Measurements from ENCODE around the gene PLCB2.

PLCB2 gene, protein sequence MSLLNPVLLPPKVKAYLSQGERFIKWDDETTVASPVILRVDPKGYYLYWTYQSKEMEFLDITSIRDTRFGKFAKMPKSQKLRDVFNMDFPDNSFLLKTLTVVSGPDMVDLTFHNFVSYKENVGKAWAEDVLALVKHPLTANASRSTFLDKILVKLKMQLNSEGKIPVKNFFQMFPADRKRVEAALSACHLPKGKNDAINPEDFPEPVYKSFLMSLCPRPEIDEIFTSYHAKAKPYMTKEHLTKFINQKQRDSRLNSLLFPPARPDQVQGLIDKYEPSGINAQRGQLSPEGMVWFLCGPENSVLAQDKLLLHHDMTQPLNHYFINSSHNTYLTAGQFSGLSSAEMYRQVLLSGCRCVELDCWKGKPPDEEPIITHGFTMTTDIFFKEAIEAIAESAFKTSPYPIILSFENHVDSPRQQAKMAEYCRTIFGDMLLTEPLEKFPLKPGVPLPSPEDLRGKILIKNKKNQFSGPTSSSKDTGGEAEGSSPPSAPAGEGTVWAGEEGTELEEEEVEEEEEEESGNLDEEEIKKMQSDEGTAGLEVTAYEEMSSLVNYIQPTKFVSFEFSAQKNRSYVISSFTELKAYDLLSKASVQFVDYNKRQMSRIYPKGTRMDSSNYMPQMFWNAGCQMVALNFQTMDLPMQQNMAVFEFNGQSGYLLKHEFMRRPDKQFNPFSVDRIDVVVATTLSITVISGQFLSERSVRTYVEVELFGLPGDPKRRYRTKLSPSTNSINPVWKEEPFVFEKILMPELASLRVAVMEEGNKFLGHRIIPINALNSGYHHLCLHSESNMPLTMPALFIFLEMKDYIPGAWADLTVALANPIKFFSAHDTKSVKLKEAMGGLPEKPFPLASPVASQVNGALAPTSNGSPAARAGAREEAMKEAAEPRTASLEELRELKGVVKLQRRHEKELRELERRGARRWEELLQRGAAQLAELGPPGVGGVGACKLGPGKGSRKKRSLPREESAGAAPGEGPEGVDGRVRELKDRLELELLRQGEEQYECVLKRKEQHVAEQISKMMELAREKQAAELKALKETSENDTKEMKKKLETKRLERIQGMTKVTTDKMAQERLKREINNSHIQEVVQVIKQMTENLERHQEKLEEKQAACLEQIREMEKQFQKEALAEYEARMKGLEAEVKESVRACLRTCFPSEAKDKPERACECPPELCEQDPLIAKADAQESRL

DNA sequence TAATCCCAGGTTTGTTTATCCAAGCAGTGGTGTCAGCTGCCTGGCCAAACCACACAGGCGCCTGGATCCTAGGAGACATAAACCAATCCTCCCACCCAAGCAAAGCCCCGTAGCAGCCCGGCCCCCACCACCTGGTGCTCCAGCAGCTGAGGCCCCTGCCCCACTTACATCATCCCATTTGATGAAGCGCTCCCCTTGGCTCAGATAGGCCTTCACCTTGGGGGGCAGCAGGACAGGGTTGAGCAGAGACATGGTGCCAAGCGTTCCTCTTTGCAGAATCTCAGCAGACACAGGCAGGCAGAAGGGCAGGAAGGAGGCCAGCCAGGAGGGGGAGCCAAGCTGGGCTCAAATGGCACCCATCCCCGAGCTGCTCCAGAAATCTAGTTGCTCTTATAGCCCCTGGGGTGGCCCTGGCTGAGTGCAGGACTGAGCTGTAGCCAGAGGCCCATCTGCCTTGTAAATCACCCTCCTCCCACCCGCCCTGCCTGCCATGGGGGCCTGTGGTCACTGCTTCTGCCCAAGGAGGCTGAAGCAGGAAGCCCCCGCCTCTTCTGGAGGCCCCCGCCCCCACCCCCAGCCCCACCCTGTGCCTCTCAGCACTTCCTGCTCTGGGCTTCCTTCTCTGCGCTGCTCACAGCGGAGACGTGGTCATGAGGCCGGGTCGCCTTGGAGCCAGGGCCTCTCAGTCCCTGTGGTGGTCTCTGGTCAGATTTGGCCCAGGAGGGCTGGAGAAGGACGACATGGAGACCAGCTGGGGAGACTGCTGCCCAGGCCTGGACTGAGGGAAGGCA is at the start of gene PLCB2:
PLCB2 (minus strand) TSS at position 515 of the 791 bp plus-strand sequence; CDS start at position 252, 263 bp downstream.
- peak; percentile 76 for DNase-seq

DNA sequence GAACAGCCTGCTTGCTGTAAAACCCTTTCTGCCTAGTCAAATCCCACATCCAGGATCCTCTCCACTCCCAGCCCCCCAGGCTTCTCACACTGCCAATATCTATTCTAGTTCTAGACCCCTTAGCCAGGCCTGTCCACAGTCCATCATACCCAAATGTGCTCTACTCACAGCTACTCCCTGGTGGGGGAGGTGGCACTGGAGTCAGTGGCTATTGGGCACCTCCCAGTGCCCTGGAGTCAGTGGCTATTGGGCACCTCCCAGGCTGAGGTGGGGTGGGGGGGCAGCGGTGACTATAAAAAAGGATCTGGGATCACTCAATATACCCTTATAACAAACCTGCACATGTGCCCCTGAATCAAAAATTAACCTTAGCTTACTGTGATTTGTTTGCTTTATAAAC is 49.5 kb upstream of the PLCB2 start:
- no peak for DNase-seq

DNA sequence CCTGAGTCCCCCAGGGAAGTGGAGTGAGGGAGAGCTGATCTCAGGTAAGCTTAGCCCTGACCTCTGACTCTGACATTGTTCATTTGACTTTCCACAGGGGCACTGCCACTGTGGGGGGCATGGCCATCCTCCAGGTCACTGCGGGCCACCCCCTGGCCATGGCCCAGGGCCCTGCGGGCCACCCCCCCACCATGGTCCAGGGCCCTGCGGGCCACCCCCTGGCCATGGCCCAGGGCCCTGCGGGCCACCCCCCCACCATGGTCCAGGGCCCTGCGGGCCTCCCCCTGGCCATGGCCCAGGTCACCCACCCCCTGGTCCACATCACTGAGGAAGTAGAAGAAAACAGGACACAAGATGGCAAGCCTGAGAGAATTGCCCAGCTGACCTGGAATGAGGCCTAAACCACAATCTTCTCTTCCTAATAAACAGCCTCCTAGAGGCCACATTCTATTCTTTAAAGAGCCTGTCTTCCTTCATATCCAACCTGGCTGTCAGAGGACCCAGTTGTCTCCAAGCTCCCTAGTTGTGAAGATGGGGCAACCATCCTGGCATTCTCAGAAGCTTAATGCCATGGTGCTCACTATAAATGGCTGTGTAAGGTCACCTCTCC is 48.3 kb upstream of the PLCB2 start:
- DNase-seq = no peak

DNA sequence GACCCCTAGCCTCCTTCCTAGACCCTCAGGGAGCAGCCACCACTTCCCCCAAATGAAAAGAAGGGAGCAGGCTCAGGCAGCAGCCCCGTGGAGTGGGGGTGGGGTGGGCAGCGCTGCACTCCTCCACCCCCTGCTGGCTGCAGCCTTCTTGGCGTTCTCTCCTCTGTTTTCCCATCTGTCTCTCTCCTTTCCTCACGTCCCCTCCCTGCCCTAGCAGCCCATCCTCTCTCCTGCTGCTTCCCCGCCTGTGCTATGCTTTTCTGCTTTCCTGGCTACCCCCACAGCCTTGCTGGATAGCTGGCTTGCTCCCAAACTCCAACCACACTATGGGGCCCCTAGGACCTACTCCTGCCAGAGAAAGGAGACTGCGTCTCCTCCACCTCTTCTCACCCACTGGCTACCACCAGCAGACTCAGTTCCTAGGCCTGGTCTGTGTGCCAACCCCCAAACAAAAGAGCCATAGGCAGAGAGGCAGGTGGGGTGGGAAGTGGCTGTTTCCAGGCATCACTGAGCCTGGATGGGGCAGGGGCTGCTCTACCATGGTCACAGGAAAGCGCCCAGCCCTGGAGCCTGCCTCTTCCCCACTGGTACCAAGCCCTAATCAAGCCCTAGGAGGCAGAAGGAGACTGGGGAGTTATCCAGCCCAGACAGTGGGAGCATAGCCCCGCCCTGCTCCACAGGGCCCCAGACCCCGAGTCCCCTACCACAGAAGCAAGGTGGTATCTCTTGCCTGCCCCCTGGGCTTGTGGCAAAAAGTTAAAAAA is 46.9 kb upstream of the PLCB2 start:
- no peak for DNase-seq

DNA sequence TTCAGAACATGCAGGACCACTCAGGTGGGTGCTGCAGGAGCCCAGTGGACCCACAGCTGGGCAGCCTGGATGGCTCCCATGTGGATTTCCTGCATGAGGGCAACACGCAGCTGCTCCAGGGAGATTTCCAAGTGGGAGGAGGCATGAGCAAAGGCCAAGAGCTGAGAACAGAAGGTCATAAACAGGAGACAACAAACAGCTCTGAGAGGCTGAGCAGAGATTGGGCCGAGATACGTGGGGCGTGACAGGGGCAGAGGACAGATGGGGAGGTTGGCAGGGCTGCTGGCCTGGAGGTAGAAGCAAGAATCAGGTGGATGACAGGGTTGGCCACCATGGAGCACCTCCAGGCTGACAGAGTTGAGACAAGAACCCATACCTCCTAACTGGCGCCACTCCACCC is 46.0 kb upstream of the PLCB2 start:
- DNase-seq = no peak

DNA sequence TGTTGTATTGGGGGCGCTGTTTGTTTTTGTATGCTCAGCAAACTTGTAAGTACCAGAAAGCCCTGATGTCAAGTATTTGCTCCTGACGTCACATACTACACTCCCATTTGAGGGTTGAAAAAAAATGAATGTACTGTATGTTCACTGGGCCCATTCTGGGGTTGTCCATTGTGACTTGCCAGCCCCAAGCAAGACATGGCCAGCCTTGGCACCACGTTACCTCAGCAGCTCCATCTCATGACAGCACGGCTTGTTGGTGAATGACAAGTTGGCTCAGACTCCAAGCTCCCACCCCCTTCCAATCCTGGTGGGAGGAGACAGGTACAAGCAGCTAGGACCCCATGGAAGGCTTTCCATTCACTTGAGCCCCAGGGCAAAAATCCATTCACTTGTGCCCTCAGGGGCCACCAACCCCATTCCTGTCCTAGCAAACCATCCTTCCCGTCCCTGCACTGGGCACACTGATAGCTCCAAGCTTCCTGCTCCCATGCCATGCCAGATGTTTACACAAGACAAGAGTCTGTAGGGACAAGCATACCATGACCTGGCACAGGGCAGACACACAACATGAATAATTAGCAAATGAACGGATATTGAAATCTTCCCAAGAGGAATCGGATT is 44.7 kb upstream of the PLCB2 start:
- DNase-seq = no peak

DNA sequence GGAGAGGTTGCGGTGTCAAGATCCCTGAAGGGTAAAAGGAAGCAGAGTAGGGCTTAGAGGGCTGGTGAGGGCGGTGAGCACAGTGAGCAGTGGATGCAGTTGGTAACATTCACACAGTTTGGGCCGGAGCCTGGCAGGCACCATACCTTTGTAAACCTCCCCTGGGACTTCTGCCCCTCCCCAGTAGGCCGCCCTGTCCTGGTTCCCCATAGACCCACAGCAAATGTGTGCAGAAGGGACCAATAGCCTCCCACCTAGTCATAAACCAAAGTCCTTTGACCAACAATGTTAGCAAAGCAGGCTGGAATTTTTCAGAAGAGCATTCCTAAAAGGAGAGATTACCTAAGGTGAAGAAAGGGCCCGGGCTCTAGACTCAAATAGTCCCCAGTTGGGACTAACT is 41.4 kb upstream of the PLCB2 start:
- no peak for DNase-seq

DNA sequence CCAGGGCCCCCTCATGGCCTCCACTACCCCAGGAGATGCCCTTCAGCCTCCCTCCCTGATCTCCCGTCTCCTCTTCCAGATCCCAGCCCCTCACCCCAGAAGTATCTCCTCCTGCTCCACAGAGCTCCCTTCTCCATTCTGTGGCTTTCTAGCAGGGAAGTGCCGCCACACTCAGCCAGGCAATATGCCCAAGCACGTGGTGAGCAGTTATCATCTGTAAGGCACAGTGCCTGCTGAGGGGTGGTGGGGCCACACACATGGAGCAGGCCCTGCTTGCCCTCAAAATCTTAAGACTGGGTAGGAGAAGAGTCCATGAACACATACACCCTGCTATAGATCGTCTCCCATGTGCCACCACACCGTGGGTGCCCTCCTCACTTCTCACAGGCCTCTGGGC is 40.7 kb upstream of the PLCB2 start:
- no peak for DNase-seq

DNA sequence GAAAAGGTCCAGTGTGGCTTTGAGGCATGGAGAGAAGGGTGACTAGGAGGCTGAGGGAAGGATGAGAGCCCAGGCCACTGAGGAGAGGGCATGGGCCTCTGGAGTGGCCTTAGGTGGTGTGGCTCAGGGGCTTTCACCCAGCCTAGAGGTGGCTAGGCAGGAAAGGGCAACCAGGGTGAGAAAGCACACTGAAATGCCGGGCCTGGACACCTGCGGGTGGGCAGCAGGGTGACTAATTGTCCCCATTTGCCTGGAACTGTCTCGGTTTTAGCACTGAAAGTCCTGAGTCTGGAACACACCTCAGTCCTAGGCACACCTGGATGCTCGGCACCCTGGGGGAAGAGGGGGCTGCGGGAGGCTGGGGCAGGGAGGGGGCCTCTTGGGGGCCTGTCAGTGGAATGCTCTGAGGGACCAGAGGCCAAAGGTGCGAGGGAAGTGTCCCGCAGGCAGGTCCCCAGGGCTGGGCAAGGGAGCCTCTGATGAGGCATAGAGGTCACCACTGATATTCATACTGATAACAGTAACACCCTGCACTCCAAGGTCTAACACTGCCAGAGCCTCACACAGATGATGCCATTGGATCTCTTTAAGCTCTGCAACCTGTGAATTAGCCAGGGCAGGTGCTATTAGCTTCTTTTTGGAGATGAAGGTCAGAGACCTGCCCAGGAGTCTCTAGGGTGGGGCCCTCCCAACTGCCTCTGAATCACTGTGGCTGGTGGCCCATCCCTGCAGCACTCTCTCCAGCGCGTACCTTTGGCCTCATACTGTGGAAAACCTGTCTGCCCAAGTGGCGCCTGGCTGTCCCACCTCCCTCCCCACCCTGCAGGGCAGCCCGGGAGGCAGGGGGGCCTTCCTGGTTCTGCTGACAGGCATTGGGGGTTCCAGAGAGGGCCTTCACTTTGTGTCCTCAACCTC is 40.1 kb upstream of the PLCB2 start:
- DNase-seq = no peak

DNA sequence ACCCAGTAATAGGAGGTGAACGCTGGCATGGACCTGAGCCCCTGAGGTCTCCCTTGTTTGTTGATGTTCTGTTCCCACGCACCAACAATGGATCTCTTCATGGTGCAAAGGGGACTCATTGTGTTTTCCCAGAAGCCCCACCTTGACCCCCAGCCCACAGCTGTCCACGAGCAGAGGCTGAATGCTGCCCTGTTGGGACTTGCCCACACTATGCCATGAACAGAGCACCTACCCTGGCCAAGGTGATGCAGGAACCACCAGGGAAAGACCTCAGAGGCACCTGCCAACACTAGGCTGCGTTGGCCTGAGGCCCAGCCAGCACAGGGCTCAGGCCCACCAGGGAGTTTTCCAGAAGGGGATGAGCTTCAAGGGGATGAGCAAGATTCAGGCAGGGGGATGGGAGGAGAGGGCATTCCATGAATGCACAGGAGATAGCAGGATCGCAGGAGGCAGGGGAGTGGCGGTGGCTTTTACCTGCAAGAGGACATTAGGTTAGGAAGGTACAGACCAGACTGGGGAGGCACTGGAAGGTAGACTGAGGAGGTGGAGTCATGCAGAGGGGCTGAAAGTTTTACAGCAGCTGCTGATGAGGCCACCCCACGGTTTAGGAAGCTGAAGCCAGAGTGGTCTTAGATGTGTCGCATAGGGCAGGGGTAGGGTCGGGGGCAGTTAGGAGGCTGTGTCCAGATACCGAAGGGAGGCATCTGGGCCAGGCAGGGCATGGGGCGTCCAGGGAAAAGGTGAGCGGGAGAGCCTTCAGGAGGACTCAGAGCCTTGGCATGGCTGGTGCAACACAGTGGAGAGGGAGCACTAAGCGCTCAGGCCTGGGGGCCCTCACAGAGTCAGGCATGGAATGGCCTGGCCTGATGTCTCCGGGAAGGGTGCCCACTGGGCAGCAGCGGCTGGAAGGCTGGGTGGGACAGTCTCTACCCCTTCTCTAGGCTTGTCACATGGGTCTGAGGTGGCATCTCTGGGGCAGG is 39.1 kb upstream of the PLCB2 start:
- DNase-seq = no peak

DNA sequence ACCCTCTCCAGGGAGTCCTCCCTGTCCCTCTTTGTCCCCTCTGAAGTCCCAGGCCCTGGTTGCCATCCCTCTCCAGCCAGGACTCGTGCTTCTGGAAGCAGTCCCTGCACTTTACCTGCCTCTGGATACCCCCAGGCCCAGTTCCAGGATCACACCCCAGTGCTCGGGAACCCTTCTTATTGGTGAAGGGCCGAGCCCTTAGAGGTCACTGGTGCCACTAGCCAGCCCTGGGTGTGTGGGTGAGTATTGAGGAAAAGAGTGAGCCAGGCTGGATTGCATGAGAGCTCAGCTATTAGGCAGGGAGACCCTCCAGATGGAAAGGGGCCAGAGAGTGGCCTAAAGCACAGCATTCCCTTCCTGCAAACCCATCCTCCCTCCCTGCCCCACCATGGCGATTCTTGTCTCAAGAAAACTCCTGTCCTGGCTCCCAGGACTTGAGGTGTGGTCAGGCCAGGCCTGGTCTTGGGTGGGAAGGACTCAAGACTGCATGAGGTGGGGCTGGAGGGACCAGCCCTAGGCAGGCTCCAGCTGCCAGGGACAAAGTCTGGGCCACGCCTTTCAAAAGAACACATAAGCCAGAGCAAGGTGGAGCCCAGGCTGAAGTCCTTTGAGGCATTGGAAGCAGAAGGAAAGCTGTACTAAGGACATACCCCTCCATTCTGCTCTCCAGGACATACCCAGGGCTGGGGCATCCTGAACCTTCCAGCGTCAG is 38.3 kb upstream of the PLCB2 start:
- DNase-seq = no peak

DNA sequence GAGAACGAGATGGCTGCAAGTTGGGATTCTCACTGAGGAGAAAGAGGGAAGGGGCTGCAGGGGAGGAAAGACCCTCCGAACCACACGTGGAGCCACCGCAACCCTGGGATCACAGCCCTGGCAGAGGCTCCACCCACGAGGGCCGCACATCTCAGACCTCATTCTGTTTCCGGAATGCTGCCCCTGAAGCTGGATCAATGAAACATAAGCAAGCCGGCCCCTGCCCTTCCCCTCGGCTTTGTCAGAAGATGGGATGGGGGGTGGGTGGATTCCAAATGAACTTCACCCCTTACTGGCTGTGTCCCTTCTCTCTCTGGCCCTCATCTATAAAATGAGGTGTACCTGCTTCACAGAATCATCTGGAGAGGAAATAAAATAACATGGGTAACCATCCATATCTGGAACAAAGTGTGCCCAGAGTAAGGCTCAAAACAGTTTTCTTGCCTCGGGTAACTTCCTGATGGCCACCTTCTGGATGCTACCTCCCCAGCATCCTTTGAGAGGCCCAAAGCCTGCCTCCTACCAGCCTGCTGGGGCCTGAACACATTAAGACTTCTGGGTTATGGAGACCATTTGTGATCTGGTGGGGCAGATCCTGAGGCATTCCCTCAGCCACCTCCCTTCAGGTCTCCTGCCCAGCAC is 37.6 kb upstream of the PLCB2 start:
- no peak for DNase-seq

DNA sequence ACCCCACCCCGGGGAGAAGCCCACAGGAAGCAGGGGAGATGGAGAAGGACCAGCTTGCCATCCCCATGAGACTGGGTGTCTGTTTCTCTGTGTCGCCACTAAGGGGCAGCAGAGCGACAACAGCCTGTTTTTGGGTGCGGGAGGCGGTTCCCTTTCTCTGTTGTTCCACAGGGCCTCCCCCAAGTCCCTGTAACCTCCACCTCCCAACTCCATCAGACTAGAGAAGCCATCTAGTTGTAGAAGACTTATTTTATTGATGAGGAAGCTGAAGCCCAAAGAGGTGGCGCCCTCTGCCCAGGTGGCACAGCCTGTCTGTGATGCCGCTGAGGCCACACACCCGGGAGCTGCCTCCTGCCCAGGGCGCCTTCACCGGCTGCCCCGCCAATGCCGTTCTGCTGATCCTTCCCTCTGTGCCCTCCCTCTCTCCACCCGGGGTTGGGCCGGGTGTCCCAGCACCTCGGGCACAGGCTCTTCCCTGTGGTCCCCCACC is 36.9 kb upstream of the PLCB2 start:
- DNase-seq = peak; percentile 56

DNA sequence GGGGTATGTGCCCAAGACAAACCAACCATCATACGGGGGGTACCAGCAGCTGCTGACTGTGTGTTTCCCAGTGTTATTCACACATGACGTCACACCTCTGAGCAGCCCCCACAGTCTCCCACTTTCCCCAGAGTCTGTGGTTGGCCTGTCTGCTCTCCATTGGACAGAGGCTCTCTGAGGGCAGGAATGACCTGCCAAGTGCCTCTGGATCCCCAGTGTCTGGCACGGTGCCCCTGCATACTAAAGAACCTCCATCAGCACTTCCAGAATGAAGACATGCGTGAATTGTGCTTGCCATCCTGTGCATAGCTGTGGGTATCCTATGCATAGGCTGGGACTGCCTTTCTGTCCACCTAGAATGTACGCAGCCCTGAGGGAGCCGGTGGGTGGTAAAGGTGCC is 36.5 kb upstream of the PLCB2 start:
- no peak for DNase-seq

DNA sequence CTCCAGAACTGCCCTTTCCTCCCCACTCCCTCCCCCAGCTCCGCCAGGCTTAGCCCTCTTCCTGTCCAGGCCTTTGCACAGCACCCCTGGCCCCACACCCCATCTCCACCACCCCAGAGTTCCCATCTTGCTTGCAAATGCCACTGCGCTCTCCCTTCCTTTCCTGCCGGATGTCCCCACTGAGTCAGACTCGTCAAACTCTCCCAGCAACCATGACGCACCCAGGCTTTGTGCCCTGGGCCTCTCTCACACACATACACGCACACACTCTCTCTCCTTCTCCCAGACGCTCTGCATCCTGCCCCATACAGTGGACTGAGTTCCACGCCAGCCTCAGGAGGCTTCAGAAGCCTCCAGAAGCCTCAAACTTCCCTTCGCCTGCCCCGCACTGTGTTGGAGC is 35.8 kb upstream of the PLCB2 start:
- DNase-seq = no peak

DNA sequence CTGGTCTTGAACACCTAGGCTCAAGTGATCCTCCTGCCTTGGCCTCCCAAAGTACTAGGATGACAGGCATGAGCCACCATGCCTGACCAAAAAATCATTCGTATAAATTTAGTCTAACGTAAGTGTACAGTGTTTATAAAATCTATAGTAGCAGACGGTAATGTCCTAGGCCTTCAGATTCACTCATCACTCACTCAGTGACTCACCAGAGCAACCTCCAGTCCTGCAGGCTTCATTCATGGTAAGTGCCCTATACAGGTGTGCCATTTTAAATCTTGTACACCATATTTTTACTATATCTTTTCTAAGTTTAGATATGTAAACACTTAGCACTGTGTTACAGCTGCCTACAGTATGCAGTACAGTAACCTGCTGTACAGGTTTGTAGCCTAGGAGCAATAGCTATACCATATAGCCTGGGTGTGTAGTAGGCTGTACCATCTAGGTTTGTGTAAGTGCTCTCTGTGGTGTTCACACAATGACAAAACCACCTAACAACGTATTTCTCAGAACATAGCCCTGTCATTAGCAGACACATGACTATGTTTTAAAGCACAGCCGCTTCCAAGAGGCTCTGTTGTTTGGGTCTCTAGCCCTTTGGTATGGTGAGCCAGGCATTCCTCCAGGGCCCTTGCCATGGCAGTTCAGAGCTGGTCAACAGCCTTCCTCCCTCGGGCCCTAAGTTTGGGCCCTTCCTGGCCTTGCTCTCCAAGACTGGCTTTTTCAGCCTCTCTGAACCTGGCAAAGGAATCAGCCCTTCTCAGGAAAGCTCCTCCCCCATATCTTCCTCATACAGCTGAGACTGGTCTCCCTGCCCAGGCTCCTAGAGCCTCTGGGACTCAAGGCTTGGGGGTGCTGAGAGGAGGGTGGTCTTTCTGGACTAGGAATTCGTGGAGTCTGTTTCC is 34.9 kb upstream of the PLCB2 start:
- DNase-seq = no peak
